Sigmoid colon (tissue), 4 donors: Measurements from ENCODE around the gene PSMD13.
"Not testable (repeated sequence)": the region's sequence is repeated elsewhere in the genome, so short reads cannot be mapped to it uniquely, and the experiment has no call there.

Source experiments
- EP300 ChIP-seq, 4 donors: sonication (generic); formaldehyde crosslinking; IDR thresholded peaks; one replicate each; pipeline ENCODE4 v1.6.1; 2017; ENCODE audit warnings: antibody characterized with exemption in 4 of 4
- POLR2A ChIP-seq, 2 donors: fragments of 450-650 bp; IDR thresholded peaks; one replicate each; pipeline ENCODE4 v1.6.1; 2016; ENCODE audit warnings: antibody characterized with exemption in 2 of 2, mild to moderate bottlenecking in 2 of 2, moderate library complexity in 2 of 2
- TF ChIP-seq, protein P1 (sequence below), 4 experiments: fragments of 450-650 bp in 3 of 4; fragments of 200-600 bp in 1 of 4; IDR thresholded peaks; one replicate each; pipeline ENCODE4 v1.5.1; 2016 to 2019; ENCODE audit warnings: antibody characterized with exemption in 4 of 4, mild to moderate bottlenecking in 3 of 4, moderate library complexity in 2 of 4

DNA sequence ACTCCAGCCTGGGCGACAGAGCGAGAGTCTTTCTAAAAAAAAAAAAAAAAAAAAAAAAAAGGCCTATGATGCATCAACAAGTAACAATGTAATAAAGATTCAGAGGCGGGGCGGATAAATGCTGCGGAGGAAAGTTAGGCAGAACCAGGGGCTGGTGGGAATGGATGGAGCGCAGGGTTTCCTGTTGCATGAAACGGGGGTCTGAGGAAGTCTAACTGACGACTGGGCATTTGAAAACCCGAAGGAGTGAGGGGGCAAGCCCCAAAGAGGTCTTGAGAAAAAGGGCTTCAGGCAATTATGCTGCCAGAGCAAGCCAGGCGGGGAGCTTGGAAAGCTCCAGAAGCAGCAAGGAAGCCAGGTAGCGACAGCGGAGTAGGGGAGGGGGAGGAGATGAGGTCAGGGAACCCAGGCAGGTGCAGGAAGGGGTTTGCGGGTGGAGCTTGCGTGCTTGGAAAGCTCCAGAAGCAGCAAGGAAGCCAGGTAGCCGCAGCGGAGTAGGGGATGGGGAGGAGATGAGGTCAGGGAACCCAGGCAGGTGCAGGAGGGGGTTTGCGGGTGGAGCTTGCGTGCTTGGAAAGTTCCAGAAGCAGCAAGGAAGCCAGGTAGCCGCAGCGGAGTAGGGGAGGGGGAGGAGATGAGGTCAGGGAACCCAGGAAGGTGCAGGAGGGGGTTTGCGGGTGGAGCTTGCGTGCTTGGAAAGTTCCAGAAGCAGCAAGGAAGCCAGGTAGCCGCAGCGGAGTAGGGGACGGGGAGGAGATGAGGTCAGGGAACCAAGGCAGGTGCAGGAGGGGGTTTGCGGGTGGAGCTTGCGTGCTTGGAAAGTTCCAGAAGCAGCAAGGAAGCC is 50.4 kb downstream of the PSMD13 start:
- not testable (repeated sequence) for TF ChIP-seq POLR2A, EP300 (IDR thresholded peaks at IDR 0.05)
- TF ChIP-seq, protein P1, sequence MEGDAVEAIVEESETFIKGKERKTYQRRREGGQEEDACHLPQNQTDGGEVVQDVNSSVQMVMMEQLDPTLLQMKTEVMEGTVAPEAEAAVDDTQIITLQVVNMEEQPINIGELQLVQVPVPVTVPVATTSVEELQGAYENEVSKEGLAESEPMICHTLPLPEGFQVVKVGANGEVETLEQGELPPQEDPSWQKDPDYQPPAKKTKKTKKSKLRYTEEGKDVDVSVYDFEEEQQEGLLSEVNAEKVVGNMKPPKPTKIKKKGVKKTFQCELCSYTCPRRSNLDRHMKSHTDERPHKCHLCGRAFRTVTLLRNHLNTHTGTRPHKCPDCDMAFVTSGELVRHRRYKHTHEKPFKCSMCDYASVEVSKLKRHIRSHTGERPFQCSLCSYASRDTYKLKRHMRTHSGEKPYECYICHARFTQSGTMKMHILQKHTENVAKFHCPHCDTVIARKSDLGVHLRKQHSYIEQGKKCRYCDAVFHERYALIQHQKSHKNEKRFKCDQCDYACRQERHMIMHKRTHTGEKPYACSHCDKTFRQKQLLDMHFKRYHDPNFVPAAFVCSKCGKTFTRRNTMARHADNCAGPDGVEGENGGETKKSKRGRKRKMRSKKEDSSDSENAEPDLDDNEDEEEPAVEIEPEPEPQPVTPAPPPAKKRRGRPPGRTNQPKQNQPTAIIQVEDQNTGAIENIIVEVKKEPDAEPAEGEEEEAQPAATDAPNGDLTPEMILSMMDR (IDR thresholded peaks at IDR 0.05), result not testable (repeated sequence)
